Measurements from ENCODE around the gene DTWD2.
"Not testable (repeated sequence)": the region's sequence is repeated elsewhere in the genome, so short reads cannot be mapped to it uniquely, and the experiment has no call there.

The DTWD2 gene

DNA sequence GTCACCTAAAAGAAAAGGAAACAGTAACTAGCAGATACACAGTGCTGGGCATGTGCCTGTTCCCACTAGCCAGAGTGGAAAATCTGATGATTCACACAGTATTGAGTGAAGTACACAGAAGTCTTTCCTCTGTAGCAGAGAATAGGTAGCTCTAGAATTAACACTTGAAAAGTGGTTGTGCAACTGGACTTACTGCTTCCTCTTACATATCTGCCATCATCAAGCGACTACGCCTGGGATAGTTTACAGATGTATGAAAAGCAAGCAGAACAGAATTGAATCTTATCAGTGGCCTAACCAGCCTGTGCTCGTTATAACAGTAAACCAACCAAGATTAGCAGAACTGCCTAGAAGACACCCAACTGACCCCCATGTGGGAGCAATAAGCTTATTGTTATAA is 130.6 kb downstream of the DTWD2 start:
- no peak overlapping the region for H3K27ac ChIP-seq
- no peak for TF ChIP-seq ZFX (IDR thresholded peaks at IDR 0.05; ENCODE audit: borderline replicate concordance)
- TF ChIP-seq, protein P1, sequence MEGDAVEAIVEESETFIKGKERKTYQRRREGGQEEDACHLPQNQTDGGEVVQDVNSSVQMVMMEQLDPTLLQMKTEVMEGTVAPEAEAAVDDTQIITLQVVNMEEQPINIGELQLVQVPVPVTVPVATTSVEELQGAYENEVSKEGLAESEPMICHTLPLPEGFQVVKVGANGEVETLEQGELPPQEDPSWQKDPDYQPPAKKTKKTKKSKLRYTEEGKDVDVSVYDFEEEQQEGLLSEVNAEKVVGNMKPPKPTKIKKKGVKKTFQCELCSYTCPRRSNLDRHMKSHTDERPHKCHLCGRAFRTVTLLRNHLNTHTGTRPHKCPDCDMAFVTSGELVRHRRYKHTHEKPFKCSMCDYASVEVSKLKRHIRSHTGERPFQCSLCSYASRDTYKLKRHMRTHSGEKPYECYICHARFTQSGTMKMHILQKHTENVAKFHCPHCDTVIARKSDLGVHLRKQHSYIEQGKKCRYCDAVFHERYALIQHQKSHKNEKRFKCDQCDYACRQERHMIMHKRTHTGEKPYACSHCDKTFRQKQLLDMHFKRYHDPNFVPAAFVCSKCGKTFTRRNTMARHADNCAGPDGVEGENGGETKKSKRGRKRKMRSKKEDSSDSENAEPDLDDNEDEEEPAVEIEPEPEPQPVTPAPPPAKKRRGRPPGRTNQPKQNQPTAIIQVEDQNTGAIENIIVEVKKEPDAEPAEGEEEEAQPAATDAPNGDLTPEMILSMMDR (IDR thresholded peaks at IDR 0.05), result no peak

DNA sequence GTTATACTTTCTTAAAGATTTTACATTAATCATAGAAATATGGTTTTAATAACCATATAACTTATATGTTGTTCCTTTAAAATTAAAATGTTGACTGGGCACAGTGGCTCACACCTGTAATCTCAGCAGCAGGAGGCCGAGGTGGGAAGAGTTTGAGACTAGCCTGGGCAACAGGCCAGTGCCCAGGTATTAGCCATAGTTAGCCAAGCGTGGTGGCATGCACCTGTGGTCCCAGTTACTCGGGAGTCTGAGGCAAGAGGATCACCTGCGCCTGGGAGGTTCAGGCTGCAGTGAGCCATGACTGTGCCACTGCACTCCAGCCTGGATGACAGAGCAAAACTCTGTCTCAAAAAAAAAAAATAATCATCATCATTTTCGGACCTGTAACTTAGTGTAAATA is 133.5 kb downstream of the DTWD2 start:
- no peak for TF ChIP-seq ZFX (IDR thresholded peaks at IDR 0.05; ENCODE audit: borderline replicate concordance)
- TF ChIP-seq, protein P1 (IDR thresholded peaks at IDR 0.05), result no peak
- no peak overlapping the region for H3K27ac ChIP-seq

DNA sequence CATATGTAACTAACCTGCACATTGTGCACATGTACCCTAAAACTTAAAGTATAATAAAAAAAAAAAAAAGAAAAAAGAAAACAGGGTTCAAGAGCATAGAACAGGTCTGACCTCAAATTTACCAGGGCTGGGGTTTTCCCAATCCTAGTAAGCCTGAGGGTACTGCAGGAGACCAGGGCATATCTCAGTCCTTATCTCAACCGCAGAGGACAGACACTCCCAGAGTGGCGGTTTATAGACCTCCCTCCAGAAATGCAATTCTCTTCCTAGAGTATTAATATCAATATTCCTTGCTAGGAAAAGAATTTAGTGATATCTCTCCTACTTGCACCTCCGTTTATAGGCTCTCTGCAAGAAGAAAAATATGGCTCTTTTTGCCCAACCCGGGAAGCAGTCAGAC is 136.6 kb downstream of the DTWD2 start:
- not testable (repeated sequence) for H3K27ac ChIP-seq

DNA sequence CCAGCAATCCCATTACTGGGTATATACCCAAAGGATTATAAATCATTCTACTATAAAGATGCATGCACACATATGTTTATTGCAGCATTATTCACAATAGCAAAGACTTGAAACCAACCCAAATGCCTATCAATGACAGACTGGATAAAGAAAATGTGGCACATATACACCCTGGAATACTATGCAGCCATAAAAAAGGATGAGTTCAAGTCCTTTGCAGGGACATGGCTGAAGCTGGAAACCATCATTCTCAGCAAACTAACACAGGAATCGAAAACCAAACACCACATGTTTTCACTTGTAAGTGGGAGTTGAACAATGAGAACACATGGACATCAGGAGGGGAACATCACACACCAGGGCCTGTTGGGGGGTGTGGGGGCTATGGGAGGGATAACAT is 138.8 kb downstream of the DTWD2 start:
- not testable (repeated sequence) for H3K27ac ChIP-seq

DNA sequence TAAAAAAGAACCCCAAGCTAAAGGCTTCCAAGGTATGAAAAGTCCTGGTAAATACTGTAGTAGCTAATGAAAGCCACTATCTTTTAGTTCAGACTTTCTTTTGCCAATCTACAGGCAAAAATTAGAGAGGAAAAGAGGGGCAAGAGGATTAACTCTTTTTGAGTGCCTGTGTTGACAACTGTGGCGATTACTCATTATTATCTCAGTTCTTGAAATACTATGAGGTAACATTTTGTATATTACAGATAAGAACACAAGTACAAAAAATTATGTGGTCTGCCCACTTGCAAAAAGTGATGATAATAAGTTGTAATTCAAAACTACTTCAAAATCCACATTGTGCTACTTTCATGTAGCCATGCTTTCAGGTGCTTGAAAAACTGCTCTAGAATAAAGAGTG is 144.0 kb downstream of the DTWD2 start:
- no peak overlapping the region for H3K27ac ChIP-seq
- no peak for TF ChIP-seq ZFX (IDR thresholded peaks at IDR 0.05; ENCODE audit: borderline replicate concordance)

DNA sequence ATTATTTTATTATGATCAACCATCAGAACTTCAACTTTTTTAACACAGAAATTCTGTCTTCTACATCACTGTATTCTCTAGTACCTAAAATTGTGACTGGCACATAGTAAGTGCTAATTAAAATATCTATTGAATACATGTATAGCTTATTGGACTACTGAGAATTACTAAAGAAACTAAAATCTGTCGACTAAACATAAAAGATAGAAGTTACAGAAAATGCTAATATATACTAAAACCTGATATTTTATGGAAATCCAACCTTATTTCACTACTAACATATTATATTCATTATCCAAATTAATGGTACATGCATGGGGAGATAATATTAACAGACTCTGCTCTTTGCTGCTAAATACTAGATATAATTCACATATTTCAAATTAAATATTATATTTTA is 153.6 kb downstream of the DTWD2 start:
- TF ChIP-seq, protein P1 (IDR thresholded peaks at IDR 0.05), result no peak
- TF ChIP-seq ZFX (IDR thresholded peaks at IDR 0.05; ENCODE audit: borderline replicate concordance), result no peak

DNA sequence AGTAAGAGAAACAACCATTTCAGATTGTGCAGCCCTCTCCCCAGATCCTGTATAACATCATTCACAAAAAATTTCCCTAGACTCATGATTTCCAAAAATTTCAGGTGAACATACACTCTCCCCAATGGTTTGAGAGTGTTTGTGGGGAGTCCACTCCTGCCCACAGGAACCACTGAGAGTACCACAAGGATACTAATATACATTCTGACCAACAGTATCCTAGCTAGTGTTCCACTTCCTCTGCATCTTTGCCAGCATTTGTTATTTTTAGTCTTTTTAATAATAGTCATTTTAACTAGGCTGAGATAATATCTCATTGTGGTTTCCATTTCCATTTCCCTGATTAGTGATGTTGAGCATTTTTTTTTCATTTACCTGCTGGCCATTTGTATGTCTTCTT is 155.4 kb downstream of the DTWD2 start:
- TF ChIP-seq, protein P1 (IDR thresholded peaks at IDR 0.05), result no peak
- TF ChIP-seq ZFX (IDR thresholded peaks at IDR 0.05; ENCODE audit: borderline replicate concordance), result no peak

More for the DNA sequence above, 153.6 kb downstream of the DTWD2 start:
- H3K27ac ChIP-seq, result no peak overlapping the region

DNA sequence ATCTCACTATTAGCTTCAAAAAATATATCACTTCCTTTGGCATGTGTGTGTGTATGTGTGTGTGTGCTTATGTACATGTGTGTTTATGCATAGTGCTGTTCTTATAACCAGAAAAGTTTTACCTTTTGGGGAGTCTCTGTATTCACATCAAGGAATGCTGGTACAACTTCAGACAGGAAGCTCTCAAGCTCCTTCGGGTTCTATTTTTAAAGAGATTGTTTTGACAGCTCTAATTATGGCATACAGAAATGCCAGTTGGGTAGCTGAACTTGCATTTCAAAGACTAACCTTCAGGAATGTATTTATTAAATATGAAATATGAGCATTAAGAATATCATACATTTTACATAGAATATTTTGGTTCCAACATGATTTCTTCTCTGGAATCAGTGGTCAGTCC is 163.1 kb downstream of the DTWD2 start:
- no peak overlapping the region for H3K27ac ChIP-seq
- no peak for TF ChIP-seq ZFX (IDR thresholded peaks at IDR 0.05; ENCODE audit: borderline replicate concordance)
- TF ChIP-seq, protein P1 (IDR thresholded peaks at IDR 0.05), result no peak

More for the DNA sequence above, 155.4 kb downstream of the DTWD2 start:
- no peak overlapping the region for H3K27ac ChIP-seq

DNA sequence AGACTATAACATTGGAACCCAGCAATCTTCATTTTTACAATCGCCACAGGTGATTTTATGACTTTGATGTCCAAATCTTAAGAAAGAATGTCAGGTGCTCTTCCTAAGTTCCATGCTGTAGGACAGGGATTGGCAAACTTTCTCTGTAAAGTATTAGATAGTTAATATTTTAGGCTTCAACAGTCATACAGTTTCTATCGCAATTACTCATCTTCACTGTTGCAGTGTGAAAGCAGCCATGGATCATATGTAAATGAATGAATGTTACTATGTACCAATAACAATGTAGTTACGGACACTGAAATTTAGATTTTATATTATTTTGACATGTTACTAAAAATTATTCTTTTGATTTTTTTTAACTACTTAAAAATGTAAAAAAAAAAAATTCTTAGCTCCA is 169.7 kb downstream of the DTWD2 start:
- TF ChIP-seq ZFX (IDR thresholded peaks at IDR 0.05; ENCODE audit: borderline replicate concordance), result no peak
- H3K27ac ChIP-seq, result no peak overlapping the region

DNA sequence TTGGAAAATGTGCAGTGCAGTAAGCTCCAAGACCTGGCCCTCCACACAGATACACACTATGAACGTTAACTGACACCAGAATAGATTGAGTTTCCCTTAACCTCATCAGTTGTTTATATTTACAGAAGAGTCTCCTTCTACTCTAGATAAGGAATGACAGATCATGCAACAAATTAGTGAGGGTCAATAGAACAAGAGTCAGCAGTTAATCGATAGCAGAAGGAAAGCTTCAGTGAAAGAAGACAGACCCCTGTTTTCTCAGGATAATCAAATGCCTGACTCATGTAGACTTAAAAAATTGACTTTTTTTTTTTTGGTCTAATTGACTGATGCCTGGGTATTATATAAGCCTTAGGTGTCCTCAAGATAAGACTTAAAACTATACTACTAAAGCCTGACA is 179.9 kb downstream of the DTWD2 start:
- TF ChIP-seq, protein P1 (IDR thresholded peaks at IDR 0.05), result no peak
- H3K27ac ChIP-seq, result no peak overlapping the region
